Measurements from ENCODE around the gene TRIO.

Gene TRIO

GRCh38 chr5:14436801-14437542 is 293.8 kb downstream of the TRIO start:
- Histone ChIP-seq H2AFZ (no peak overlapping the region), H3K4me3 (ENCODE audit: low read depth, low read length) (no peak overlapping the region), H3K36me3 (ENCODE audit: control insufficient read depth, insufficient read depth, low read length) (no peaks in the 10 kb centered on the region), H3K4me1 (peaks cover 11% of the 10 kb centered on the region), H3K27ac (no peak overlapping the region), H3K4me2 (ENCODE audit: low read length) (no peak overlapping the region), H3K79me2 (peaks cover 8% of the 10 kb centered on the region), H3K9ac (no peak overlapping the region), H3K9me3 (ENCODE audit: control insufficient read depth, low read length) (no peaks in the 10 kb centered on the region), H3K27me3 (ENCODE audit: control insufficient read depth, insufficient read depth, low read length) (no peaks in the 10 kb centered on the region)
- TF ChIP-seq CTCF (IDR thresholded peaks at IDR 0.05), result no peak

GRCh38 chr5:14438195-14438606 is 295.1 kb downstream of the TRIO start:
- no peak overlapping the region for H3K4me2 ChIP-seq (ENCODE audit: low read length)
- no peak overlapping the region for H3K27ac ChIP-seq
- TF ChIP-seq CTCF (IDR thresholded peaks at IDR 0.05), result no peak

GRCh38 chr5:14439087-14439871 is 296.1 kb downstream of the TRIO start:
- Histone ChIP-seq H3K36me3 (ENCODE audit: control insufficient read depth, insufficient read depth, low read length) (no peaks in the 10 kb centered on the region), H2AFZ (no peak overlapping the region), H3K9me3 (ENCODE audit: control insufficient read depth, low read length) (no peaks in the 10 kb centered on the region), H3K4me1 (peaks cover 9% of the 10 kb centered on the region), H3K27ac (no peak overlapping the region), H3K4me3 (ENCODE audit: low read depth, low read length) (no peak overlapping the region), H3K79me2 (peaks cover 9% of the 10 kb centered on the region), H3K4me2 (ENCODE audit: low read length) (no peak overlapping the region), H3K27me3 (ENCODE audit: control insufficient read depth, insufficient read depth, low read length) (no peaks in the 10 kb centered on the region), H3K9ac (no peak overlapping the region)
- TF ChIP-seq CTCF (IDR thresholded peaks at IDR 0.05), result no peak

More at GRCh38 chr5:14438195-14438606, 295.1 kb downstream of the TRIO start:
- Histone ChIP-seq H3K9me3 (ENCODE audit: control insufficient read depth, low read length) (no peaks in the 10 kb centered on the region), H3K79me2 (peaks cover 8% of the 10 kb centered on the region), H2AFZ (no peak overlapping the region), H3K4me1 (peaks cover 7% of the 10 kb centered on the region), H3K9ac (no peak overlapping the region), H3K36me3 (ENCODE audit: control insufficient read depth, insufficient read depth, low read length) (no peaks in the 10 kb centered on the region), H3K4me3 (ENCODE audit: low read depth, low read length) (no peak overlapping the region), H3K27me3 (ENCODE audit: control insufficient read depth, insufficient read depth, low read length) (no peaks in the 10 kb centered on the region)

GRCh38 chr5:14440223-14440581 is 297.1 kb downstream of the TRIO start:
- no peak overlapping the region for H3K9ac ChIP-seq
- H3K4me2 ChIP-seq (ENCODE audit: low read length), result no peak overlapping the region
- H3K4me3 ChIP-seq (ENCODE audit: low read depth, low read length), result no peak overlapping the region
- no peaks in the 10 kb centered on the region for H3K9me3 ChIP-seq (ENCODE audit: control insufficient read depth, low read length)
- peak overlapping the region; percentile 79 for H2AFZ ChIP-seq
- H3K27me3 ChIP-seq (ENCODE audit: control insufficient read depth, insufficient read depth, low read length), result no peaks in the 10 kb centered on the region
- H3K36me3 ChIP-seq (ENCODE audit: control insufficient read depth, insufficient read depth, low read length), result no peaks in the 10 kb centered on the region
- H3K27ac ChIP-seq, result peak overlapping the region; percentile 64
- H3K79me2 ChIP-seq, result peaks cover 9% of the 10 kb centered on the region
- TF ChIP-seq CTCF (IDR thresholded peaks at IDR 0.05), result no peak
- peaks cover 13% of the 10 kb centered on the region for H3K4me1 ChIP-seq
